K562 (cell line): ENCODE data around the gene EHD3. TPM values are rescaled to one million over a fixed set of nuclear protein-coding genes. Genes with fewer than 3 reads are reported as not detected.
"Not testable (repeated sequence)": the region's sequence is repeated elsewhere in the genome, so short reads cannot be mapped to it uniquely, and the experiment has no call there.

ENCODE experiments used
- ATAC-seq: fragments of 200-7000 bp; cut with Tn5 transposase; 3 replicates; pipeline ENCODE4 v1.9.1; 2020; ENCODE audit warnings: moderate library complexity
- BruUV-seq: library from RNA; stranded (reverse); fragments of 400-500 nt; replicated peaks from 2 replicates; lab custom pipeline; 2021; lab: Mats Ljungman, UMichigan
- CTCF ChIA-PET: fragments of 300-600 bp; formaldehyde crosslinking; extraction: SDS; loops from one replicate; lab custom pipeline; 2021; ENCODE audit warnings: low intra/inter-chr PET ratio; lab: Yijun Ruan, JAX
- POLR2A ChIA-PET: fragments of 300-600, 350-650 bp; sonication (Branson Sonifier 250); formaldehyde crosslinking; extraction: SDS; loops from one replicate; lab custom pipeline; 2021; ENCODE audit warnings: antibody characterized with exemption, inconsistent platforms; lab: Yijun Ruan, JAX
- DNase-seq, 4 experiments: peaks; one replicate each; pipeline versions ENCODE4 v3.0.0 to v3.0.0-alpha.2; 2011 to 2018; ENCODE audit warnings: low spot score in 3 of 4, mixed read lengths in 3 of 4; ENCODE audit errors: extremely low read depth in 1 of 4
- FAIRE-seq: peaks from 2 replicates; lab custom pipeline; 2011; peaks lifted over from hg19 to GRCh38; lab: Jason Lieb, UNC
- H2AFZ ChIP-seq: 2 replicates; pipeline ENCODE4 v1.6.0; 2011; ENCODE audit warnings: low read depth, low read length, control low read depth, inconsistent platforms
- H3K27ac ChIP-seq: fragments of 200-600 bp; 3 replicates; pipeline ENCODE4 v1.8.0; 2011; ENCODE audit warnings: low read depth, mild to moderate bottlenecking, control low read depth, inconsistent platforms, low read length, moderate library complexity, mixed read lengths; ENCODE audit errors: extremely low read depth
- H3K27me3 ChIP-seq, 2 experiments: fragments of 300-600 bp in 1 of 2; 2 replicates in 1 of 2; 3 replicates in 1 of 2; pipeline versions ENCODE4 v1.6.0 to v1.8.0; 2011; ENCODE audit warnings: inconsistent platforms in 2 of 2, low read length in 2 of 2, mild to moderate bottlenecking in 1 of 2, mixed read lengths in 1 of 2, moderate library complexity in 1 of 2; ENCODE audit not compliant: control insufficient read depth in 2 of 2, insufficient read depth in 2 of 2
- H3K36me3 ChIP-seq: fragments of 300-600 bp; 3 replicates; pipeline ENCODE4 v1.8.0; 2011; ENCODE audit warnings: mild to moderate bottlenecking, low read length, inconsistent platforms; ENCODE audit not compliant: control insufficient read depth, insufficient read depth
- H3K4me1 ChIP-seq, 2 experiments: fragments of 200-600 bp in 1 of 2; replicated peaks in 1 of 2; 2 replicates in 1 of 2; 3 replicates in 1 of 2; pipeline versions ENCODE4 v1.5.1 to v1.8.0; 2011; ENCODE audit warnings: inconsistent platforms in 2 of 2, low read length in 2 of 2, mild to moderate bottlenecking in 1 of 2, mixed read lengths in 1 of 2, moderate library complexity in 1 of 2; ENCODE audit not compliant: control insufficient read depth in 2 of 2, insufficient read depth in 2 of 2
- H3K4me2 ChIP-seq: 2 replicates; pipeline ENCODE4 v1.6.1; 2011; ENCODE audit warnings: low read length, control low read depth, inconsistent platforms, mixed read lengths; ENCODE audit not compliant: insufficient read depth
- H3K4me3 ChIP-seq: fragments of 200-600 bp; sonication (generic), shearing (Covaris generic); 2 replicates; pipeline ENCODE4 v1.5.1; 2016; ENCODE audit warnings: control low read depth, inconsistent platforms
- H3K79me2 ChIP-seq: fragments of 200-600 bp; 3 replicates; pipeline ENCODE4 v1.8.0; 2011; ENCODE audit warnings: low read length, inconsistent platforms; ENCODE audit not compliant: control insufficient read depth, insufficient read depth
- H3K9ac ChIP-seq, 2 experiments: 2 replicates each; pipeline versions ENCODE4 v1.6.0 to v1.6.1; 2011; ENCODE audit warnings: low read depth in 2 of 2, low read length in 2 of 2, control low read depth in 1 of 2, inconsistent platforms in 1 of 2, mild to moderate bottlenecking in 1 of 2, mixed read lengths in 1 of 2; ENCODE audit not compliant: insufficient read depth in 1 of 2
- H3K9me1 ChIP-seq: one replicate; pipeline ENCODE4 v1.6.0; 2011; ENCODE audit warnings: inconsistent platforms, mild to moderate bottlenecking, low read length, moderate library complexity; ENCODE audit not compliant: control insufficient read depth, insufficient read depth
- H3K9me3 ChIP-seq: replicated peaks from 2 replicates; pipeline ENCODE4 v1.5.1; 2011; ENCODE audit warnings: low read depth, low read length, inconsistent platforms; ENCODE audit not compliant: control insufficient read depth, insufficient read depth
- H4K20me1 ChIP-seq: replicated peaks from 2 replicates; pipeline ENCODE4 v1.6.1; 2011; ENCODE audit warnings: low read length, inconsistent platforms, mixed read lengths; ENCODE audit not compliant: control insufficient read depth, insufficient read depth
- CBFB ChIP-seq: sonication (generic); formaldehyde crosslinking; IDR thresholded peaks from 2 replicates; pipeline ENCODE4 v1.4.0; 2020; ENCODE audit warnings: mild to moderate bottlenecking, missing genetic modification reagents
- E2F3 ChIP-seq: fragments of 250-450 bp; sonication (Bioruptor Pico); IDR thresholded peaks from 2 replicates; pipeline ENCODE4 v1.4.0; 2020; ENCODE audit warnings: mild to moderate bottlenecking
- E2F4 ChIP-seq: sonication (generic); formaldehyde crosslinking; IDR thresholded peaks from 2 replicates; pipeline ENCODE4 v1.8.0; 2022; ENCODE audit warnings: mild to moderate bottlenecking, low read depth, missing genetic modification reagents
- ELF2 ChIP-seq: fragments of 250-450 bp; sonication (Bioruptor Pico); IDR thresholded peaks from 2 replicates; pipeline ENCODE4 v1.5.0; 2021; ENCODE audit warnings: mild to moderate bottlenecking
- ETS2 ChIP-seq: IDR thresholded peaks from 2 replicates; pipeline ENCODE4 v1.6.1; 2016; ENCODE audit warnings: borderline replicate concordance, missing genetic modification characterization, mild to moderate bottlenecking, moderate library complexity, missing compliant biosample characterization; ENCODE audit not compliant: poor library complexity, severe bottlenecking
- EZH2 ChIP-seq: IDR thresholded peaks from 2 replicates; pipeline ENCODE4 v1.6.1; 2012; ENCODE audit warnings: low read depth, mild to moderate bottlenecking, inconsistent platforms, low read length, borderline replicate concordance
- MCM5 ChIP-seq: fragments of 450-650 bp; IDR thresholded peaks from 2 replicates; pipeline ENCODE4 v1.6.1; 2016; ENCODE audit warnings: low read depth
- NFE2 ChIP-seq: IDR thresholded peaks from 2 replicates; pipeline ENCODE4 v1.6.1; 2014; ENCODE audit warnings: antibody characterized with exemption, low read depth
- PKNOX1 ChIP-seq: fragments of 450-650 bp; IDR thresholded peaks from 2 replicates; pipeline ENCODE4 v1.6.1; 2016
- TEAD1 ChIP-seq, 2 experiments: fragments of 450-650 bp in 1 of 2; sonication (generic) in 1 of 2; formaldehyde crosslinking; IDR thresholded peaks; 2 replicates each; pipeline versions ENCODE4 v1.4.0 to v1.8.0; 2020 to 2022; ENCODE audit warnings: mild to moderate bottlenecking in 2 of 2, missing genetic modification reagents in 1 of 2
- ZNF444 ChIP-seq: fragments of 250-450 bp; sonication (Bioruptor Pico); IDR thresholded peaks from 2 replicates; pipeline ENCODE4 v1.4.0; 2020; ENCODE audit warnings: mild to moderate bottlenecking, moderate library complexity
- ZNF449 ChIP-seq: fragments of 250-450 bp; sonication (Bioruptor Pico); IDR thresholded peaks from 2 replicates; pipeline ENCODE4 v1.8.0; 2022; ENCODE audit warnings: moderate library complexity, mild to moderate bottlenecking, inconsistent platforms
- WGBS: fragments of 100-300 bp; shearing (Covaris generic); methylation state at CpG from one replicate; pipeline ENCODE4 v1.1.6; 2016; ENCODE audit warnings: low coverage, mixed read lengths; ENCODE audit not compliant: insufficient coverage; ENCODE audit errors: missing lambda C conversion rate; 5-methylcytosine and 5-hydroxymethylcytosine counted together
- in situ Hi-C: fragments of 300-500 bp; cut with MboI; formaldehyde crosslinking; loops from 4 replicates; pipeline ENCODE4 v1.15.0; 2018; ENCODE audit warnings: inconsistent platforms, mixed read lengths
- intact Hi-C: fragments of 100-400 bp; cut with micrococcal nuclease; formaldehyde crosslinking; loops from 2 replicates; pipeline ENCODE4 v1.14.2; 2022
- polyA plus RNA-seq, 8 experiments: library from polyadenylated mRNA; depleted of rRNA in 4 of 8; stranded (reverse) in 5 of 8; unstranded in 3 of 8; fragments of >200 nt; fragmentation: Nextera tagmentation in 2 of 8; fragmentation: Illumina TruSeq in 1 of 8; extraction: Ambion mirVana in 2 of 8; extraction: Trizol in 1 of 8; gene quantifications; 2 replicates each; pipeline versions ENCODE4 v1.2.1 to v1.2.3, GENCODE V29; 2011 to 2014; ENCODE audit warnings: inconsistent platforms in 1 of 8, missing spikeins in 1 of 8
- total RNA-seq, 7 experiments: library from RNA; depleted of rRNA in 6 of 7; stranded (reverse); fragments of >200 nt in 6 of 7; fragmentation: Illumina TruSeq in 2 of 7; extraction: Trizol in 2 of 7; gene quantifications; 2 replicates each; pipeline versions ENCODE4 v1.2.1 to v1.2.3, GENCODE V29; 2011 to 2021; ENCODE audit warnings: low replicate concordance in 1 of 7

The EHD3 gene
- total and polyA plus RNA-seq, 9 of the 15 experiments (the other 6 are each of a cell fraction or from before 2014, with no cell fraction given): under 0.01 to 0.04 (median 0.03) TPM; not detected in 3

- DNase-seq, H4K20me1 ChIP-seq, POLR2A ChIA-PET, H3K79me2 ChIP-seq, H3K4me3 ChIP-seq, H3K9ac ChIP-seq, CTCF ChIA-PET, H3K9me1 ChIP-seq, H3K36me3 ChIP-seq, intact Hi-C loops, H3K27ac ChIP-seq, H2AFZ ChIP-seq, H3K4me2 ChIP-seq, ATAC-seq, H3K9me3 ChIP-seq, H3K4me1 ChIP-seq, BruUV-seq, FAIRE-seq, in situ Hi-C loops: not testable (repeated sequence)
- H3K27me3 ChIP-seq: peaks cover 0 to 23% of the 10 kb centered on the region in 2 experiments; a peak in 2 of 5 replicates
- peak; percentile 53 for TF ChIP-seq PKNOX1
- WGBS: 1% methylated on average over 7 of the region's 7 CpGs
Observed at GRCh38 chr2:31283193-31283919, 49.4 kb downstream of the EHD3 start.

GRCh38 chr2:31284107-31284506, 50.2 kb downstream of the EHD3 start:
- Histone ChIP-seq H3K79me2 (no peaks in the 10 kb centered on the region), H3K4me3 (no peak overlapping the region), H2AFZ (no peak overlapping the region), H3K36me3 (no peaks in the 10 kb centered on the region), H3K9me1 (no peaks in the 10 kb centered on the region), H3K9ac (no peak overlapping the region)
- WGBS: 9% methylated on average over 2 of the region's 2 CpGs
- ChIA-PET POLR2A (no interaction called here), CTCF (no interaction called here)
- BruUV-seq: no TSS peak
- no peak for FAIRE-seq
- ATAC-seq: no peak
- intact Hi-C loops: no loop called here
- TF ChIP-seq TEAD1 (CRISPR knock-in tag; IDR thresholded peaks at IDR 0.05): no peak
- no peak for TF ChIP-seq ZNF449 (CRISPR knock-in tag)
- no peak for TF ChIP-seq NFE2
- TF ChIP-seq E2F3 (CRISPR knock-in tag): no peak
- TF ChIP-seq ETS2 (tag): no peak
- no peak for TF ChIP-seq E2F4 (CRISPR knock-in tag)
- no peak for TF ChIP-seq ELF2 (CRISPR knock-in tag)
- TF ChIP-seq EZH2: no peak
- TF ChIP-seq CBFB (CRISPR knock-in tag): no peak
- TF ChIP-seq MCM5: no peak
- no peak for TF ChIP-seq ZNF444
- TF ChIP-seq, all 486 proteins: peak for 0
- in situ Hi-C loops: no loop called here
- no peak overlapping the region for H3K4me2 ChIP-seq
- peaks cover 0 to 19% of the 10 kb centered on the region in 2 experiments; a peak in 2 of 5 replicates for H3K27me3 ChIP-seq
- no peak overlapping the region for H3K27ac ChIP-seq
- no peaks in the 10 kb centered on the region for H3K4me1 ChIP-seq
- DNase-seq: no peak
- no peaks in the 10 kb centered on the region for H4K20me1 ChIP-seq
- no peaks in the 10 kb centered on the region for H3K9me3 ChIP-seq
